GM19324 (cell line): ENCODE data around the gene GADD45GIP1.
"Not testable (repeated sequence)": the region's sequence is repeated elsewhere in the genome, so short reads cannot be mapped to it uniquely, and the experiment has no call there.

Experiments
- ATAC-seq: cut with Tn5 transposase; IDR thresholded peaks from one replicate; pipeline ENCODE4 v1.9.1; 2021; ENCODE audit warnings: mild to moderate bottlenecking, moderate library complexity; ENCODE audit not compliant: unreplicated experiment, low FRiP score

GADD45GIP1 gene

DNA sequence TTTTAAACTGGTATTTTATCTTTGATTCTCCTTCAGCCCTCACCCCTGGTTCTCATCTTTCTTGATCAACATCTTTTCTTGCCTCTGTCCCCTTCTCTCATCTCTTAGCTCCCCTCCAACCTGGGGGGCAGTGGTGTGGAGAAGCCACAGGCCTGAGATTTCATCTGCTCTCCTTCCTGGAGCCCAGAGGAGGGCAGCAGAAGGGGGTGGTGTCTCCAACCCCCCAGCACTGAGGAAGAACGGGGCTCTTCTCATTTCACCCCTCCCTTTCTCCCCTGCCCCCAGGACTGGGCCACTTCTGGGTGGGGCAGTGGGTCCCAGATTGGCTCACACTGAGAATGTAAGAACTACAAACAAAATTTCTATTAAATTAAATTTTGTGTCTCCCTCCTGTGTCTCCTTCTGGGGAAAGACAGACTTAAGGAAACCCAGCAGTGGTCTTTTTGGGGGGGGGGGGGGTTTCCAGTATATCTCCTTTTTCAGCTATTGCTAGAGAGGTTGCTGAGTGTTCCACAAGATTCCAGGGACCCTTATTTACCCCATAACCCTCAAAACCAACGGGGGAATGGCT is 12.8 kb downstream of the GADD45GIP1 start:
- no peak for ATAC-seq

DNA sequence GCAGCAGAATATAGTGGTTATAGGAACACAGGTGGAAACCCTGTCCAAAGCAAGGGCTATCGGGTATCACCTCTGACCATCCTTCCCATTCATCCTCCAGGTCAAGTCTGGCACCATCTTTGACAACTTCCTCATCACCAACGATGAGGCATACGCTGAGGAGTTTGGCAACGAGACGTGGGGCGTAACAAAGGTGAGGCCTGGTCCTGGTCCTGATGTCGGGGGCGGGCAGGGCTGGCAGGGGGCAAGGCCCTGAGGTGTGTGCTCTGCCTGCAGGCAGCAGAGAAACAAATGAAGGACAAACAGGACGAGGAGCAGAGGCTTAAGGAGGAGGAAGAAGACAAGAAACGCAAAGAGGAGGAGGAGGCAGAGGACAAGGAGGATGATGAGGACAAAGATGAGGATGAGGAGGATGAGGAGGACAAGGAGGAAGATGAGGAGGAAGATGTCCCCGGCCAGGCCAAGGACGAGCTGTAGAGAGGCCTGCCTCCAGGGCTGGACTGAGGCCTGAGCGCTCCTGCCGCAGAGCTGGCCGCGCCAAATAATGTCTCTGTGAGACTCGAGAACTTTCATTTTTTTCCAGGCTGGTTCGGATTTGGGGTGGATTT is 13.5 kb downstream of the GADD45GIP1 start:
- ATAC-seq, result no peak

DNA sequence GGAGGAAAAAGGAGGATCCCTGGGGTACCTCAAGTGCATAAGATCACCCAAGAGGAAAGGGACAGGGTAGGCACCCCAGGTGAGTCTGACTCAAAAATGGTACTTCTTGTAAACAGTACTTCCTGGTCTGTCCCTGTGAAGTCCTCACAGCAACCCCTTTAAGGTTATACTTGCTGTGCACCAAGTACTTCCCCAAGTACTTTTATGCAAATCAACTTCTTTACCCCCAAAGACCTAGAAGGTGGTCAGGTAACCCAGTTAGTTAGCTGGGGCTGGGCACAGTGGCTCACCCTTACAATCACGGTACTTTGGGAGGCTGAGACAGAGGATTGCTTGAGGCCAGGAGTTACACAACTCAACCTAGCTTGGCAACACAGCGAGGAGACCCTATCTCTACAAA is 16.1 kb downstream of the GADD45GIP1 start:
- ATAC-seq, result no peak

DNA sequence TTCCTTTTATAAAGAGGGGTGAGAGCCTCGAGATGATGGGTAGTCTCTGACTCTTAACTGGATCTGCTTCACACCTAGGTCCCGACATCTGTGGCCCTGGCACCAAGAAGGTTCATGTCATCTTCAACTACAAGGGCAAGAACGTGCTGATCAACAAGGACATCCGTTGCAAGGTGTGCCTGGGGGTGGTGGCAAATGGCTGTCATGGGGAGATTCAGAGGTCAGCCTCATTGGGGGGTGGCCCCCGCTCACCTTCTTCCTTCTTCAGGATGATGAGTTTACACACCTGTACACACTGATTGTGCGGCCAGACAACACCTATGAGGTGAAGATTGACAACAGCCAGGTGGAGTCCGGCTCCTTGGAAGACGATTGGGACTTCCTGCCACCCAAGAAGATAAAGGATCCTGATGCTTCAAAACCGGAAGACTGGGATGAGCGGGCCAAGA is 17.0 kb downstream of the GADD45GIP1 start:
- no peak for ATAC-seq

DNA sequence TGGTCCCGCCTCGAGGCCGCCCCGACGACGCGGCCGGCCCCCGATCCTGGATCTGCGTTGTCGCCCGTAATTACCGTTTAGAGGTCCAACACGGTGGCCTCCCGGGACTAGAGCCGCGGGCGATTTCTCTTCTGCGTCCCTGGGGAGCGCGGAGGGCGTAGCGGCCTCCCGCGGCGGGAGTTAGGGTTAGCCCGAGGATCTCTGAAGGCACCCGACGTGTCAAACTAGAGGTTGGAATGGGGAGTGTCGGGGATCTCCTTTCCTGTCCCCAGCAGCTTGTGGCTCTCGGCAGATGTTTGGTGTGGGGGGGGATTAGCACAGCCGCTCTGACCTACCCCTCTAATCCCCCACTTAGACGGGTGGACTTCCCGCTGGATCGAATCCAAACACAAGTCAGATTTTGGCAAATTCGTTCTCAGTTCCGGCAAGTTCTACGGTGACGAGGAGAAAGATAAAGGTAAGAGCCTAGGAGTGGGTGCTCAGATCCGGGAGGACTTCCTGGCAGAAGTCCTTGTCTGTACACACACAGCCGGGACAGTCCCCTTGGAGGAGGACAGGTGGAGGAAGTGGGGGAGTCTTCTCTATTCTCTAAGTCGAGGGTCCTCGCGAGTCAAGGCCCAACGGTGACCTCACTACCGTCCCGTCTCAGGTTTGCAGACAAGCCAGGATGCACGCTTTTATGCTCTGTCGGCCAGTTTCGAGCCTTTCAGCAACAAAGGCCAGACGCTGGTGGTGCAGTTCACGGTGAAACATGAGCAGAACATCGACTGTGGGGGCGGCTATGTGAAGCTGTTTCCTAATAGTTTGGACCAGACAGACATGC is 18.0 kb downstream of the GADD45GIP1 start:
- ATAC-seq, result no peak

DNA sequence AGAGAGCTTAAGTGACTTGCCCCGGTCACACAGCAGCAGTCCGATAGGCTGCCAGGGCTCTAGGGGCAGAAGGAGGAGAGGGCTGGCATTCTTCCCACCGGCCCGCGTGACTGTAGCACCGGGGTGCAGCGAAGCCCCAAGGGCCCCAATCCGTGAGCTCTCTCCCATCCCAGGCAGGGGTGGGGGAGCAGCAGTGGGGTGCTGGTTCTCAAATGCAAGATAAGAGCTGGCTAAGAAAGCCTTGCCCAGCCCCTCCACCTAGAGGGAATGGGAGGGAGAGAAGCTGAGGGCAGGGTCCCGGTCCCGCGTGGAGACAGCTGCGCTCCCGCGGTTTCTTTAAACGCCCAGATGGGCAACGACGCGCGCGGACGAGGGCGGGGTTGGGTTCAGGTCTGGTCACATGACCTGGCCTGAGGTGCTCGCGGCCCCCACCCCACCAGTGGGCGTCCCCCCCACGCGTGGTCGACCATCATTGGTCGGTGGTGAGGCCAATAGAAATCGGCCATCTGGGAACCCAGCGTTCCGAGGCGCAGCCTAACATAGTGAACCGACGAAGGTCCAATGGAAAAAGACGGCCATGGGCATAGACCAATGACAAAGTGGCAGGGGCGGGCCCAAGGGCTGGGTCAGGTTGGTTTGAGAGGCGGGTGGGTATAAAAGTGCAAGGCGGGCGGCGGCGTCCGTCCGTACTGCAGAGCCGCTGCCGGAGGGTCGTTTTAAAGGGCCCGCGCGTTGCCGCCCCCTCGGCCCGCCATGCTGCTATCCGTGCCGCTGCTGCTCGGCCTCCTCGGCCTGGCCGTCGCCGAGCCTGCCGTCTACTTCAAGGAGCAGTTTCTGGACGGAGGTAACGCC is 18.9 kb downstream of the GADD45GIP1 start, which contains the start of gene CALR:
Gene CALR, plus strand, starts transcription at position 683 of the 852 bp plus-strand sequence. Its CDS starts 71 bp downstream, at position 754.
- peak; percentile 92 for ATAC-seq

DNA sequence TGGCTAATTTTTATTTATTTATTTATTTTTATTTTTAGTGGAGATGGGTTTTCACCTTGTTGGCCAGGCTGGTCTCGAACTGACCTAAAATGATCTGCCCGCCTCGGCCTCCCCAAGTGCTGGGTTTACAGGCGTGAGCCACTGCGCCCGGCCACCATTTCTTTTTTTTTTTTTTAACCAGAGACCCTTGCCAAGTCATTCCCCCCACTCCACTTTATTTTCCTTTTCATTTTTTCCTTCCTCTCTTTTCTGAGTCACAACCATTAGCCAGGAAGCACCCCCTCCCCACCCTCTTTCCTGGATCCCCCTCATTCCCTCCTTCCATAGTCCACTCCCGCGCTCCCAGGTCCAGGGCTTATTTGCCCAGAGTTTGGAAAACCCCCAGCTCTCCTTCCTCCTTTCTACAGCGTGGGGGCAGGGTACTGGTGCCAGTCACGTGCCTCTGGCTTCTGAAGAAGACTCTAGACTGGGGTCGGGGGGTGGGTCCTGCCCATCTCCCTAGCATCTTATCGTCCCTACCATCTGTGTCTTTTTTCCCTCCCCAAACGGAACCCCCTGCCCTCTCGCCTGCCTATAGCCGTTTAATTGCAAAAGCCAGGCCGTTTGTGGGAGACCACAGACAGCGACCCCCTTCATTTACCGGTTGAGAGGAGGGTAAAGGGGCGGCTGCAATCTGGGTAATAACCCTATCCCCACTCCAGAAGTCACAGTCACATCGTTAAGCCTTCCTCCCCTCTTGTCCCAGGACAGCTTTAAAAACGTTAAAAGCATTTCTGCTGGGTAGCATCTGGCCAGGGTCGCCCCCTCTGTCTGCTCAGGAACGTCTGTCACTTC is 19.7 kb downstream of the GADD45GIP1 start:
- no peak for ATAC-seq

DNA sequence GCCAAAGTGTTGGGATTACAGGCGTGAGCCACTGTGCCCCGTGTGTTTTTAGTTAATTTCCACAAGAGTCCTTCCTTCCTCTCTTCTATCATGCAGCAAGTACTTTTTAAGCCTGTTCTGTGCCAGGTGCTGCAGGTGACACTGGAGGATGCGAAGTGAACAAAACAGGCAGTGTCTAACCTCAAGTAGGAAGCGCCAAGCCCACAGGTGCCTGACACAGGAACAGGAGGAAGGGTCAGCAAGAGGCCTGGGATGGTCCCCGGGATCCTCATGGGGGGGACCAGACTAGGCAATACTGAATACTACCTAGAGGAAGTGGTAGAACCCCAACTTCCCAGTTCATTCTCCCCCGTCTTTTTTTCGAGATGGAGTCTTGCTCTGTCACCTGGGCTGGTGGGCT is 20.4 kb downstream of the GADD45GIP1 start:
- ATAC-seq, result no peak

DNA sequence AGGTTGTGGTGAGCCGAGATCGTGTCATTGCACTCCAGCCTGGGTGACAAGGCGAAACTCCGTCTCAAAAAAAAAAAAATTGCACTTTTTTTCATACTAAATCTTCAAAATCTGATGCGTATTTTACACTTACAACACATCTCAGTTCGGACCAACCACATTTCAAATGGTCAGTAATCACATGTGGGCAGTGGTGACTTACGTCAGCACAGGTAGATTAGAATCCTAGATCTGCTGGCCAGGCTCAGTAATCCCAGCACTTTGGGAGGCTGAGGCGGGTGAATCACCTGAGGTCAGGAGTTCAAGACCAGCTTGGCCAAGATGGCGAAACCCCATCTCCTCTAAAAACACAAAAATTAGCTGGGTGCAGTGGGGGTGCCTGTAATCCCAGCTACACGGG is 22.0 kb downstream of the GADD45GIP1 start:
- ATAC-seq, result no peak

DNA sequence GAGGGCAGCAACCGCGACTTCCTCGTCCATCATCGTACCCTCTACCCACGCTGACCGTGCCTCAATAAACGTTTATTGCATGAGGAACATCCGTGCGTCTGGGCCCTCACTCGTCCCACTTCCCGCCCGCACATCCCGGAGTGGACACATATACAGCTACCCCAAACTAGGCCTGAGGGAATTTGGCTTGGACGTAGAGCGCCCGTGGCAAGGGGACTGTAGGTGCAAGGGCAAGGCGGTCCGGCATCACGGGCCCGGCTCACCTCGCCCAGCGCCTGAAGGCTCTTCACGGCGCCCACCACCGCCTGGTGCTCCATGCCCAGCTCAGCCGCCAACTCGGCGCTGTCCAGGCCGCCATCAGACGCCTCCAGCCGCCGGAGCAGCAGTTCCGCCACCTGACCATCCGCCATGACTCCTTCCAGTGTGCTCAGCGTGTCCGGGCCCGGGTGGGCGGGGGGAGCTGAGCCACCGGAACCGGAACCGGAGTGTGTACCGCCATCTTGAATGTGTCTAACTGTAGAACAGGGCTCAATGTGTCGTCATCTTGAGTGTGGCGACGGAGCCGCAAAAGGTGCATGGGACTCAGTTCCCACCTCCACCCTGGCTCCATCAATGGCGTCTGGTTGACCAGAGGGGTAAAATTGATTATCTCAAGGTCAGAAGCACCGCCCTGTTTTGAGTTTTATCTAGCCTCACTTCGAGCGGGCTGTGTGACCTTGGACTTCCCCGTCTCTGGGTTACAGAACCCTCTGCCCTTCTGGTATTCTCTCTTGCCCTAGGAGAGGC is 23.5 kb downstream of the GADD45GIP1 start, which contains the start of gene FARSA:
Gene FARSA, minus strand, starts transcription at position 425 of the 786 bp plus-strand sequence. Its CDS starts 15 bp downstream, at position 410.
- peak; percentile 49 for ATAC-seq

DNA sequence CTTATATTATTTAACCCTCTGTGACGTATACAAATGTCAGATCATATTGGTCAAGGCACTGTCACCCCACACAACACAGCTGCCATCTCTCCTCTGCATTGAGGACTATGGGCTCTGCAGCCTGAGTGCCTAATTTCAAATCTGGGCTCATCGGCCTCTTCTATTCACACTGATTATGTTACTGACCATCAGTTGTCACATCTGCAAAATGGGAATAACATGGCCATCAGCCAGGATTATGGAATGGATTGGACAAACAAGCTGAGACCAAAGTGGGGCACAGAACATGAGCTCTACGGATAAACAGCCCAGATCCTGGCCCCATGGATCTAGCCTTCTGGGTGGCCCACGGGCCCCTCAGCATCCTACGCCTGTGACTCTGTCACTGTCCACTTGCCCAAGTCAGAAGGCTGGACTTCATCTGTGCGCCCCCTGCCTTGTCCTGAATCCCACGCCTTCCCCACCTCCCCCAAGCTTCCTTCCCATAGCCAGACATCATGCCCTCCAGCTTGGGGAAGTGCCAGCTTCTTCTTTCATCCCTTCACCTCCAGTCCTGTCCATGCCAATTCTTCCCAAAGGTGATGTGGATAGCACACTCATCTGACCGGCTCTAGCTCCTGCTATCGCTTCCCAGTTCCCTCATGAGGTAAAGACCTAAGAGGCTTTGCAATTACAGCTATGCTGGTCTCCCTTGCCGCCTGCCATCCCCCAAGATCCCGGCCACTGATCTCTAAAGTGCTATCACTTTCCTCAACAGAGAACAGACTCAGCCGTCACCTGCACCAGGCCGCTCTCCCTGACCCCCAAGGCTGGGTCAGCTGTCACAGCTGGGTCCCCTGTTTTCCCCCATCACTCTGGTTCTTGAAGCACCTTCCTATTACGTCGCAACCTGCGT is 24.4 kb downstream of the GADD45GIP1 start:
- no peak for ATAC-seq

DNA sequence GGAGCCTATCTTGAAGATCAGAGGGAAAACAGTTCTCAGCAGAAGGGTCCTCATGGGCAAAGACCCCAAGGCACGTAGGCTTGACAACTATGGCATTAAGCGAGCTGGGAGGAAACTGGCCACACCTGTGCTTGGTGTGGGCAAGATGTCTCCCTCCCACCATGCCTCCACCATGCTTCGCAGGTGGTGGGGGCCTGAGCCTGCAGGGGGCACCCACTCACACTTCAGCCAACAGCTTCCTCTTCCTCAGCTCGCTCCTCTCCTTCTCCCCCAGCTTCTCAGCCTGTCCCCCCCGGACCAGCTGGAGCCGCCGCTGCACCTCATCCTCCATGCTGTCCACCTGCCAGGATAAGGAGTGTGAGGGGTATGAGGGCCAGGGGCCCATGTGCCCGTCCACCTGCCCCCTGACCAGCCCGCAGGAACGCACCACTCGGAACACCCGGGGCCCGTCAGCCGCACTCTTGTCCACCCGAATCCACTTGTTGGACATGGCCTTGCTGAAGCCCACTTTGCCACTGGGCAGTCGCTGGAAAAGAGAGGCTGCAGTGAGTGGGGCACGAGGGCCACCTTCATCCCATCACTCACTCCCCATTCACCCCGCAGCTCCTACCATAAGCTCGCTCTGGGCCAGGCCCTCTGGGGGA is 26.9 kb downstream of the GADD45GIP1 start:
- ATAC-seq, result no peak

DNA sequence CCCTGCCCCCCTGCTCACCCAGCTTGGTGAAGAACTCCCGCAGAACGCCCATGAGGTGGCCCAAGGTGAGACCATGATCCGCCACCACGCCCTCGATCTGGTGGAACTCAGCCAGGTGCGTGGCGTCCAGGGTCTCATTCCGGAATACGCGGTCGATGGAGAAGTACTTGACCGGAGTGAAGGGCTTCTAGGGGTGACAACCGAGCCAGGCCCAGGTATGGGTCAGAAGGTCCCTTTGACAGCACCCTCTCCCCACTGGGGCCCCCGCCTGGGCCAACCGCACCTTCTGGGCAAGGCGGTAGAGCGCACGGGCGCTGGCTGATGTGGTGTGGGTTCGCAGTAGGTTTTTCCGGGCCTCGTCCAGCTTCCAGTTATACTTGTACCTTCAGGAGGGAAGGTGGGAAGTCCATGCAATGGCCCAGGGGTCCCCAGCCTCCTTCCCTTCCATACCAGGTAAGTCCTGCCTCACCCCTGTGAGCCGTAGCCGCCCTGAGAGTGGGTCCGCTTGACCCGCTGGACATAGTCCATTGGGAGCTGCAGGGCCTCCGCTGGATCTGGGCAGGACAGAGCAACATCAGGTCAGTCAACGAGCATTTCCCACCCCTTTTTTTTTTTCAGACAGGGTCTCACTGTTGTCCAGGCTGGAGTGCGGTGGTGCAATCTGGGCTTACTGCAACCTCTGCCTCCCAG is 32.3 kb downstream of the GADD45GIP1 start:
- ATAC-seq, result no peak

DNA sequence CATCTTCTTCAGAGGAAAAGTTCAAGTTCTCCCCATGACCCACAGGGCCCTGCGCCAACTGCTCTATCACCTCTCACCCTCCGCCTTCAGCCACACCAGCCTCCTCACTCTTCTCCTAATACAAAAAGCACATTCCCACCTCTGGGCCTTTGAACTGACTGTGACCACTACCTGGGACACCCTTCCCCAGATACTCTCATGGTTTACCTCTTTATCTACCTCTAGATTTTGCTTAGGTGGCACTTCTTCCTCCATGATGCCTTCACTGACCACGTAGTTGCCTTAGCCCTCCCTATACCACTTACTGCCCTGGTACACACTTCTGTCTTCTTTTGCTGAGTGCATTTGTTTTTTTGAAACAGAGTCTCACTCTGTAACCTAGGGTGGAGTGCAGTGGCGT is 34.1 kb downstream of the GADD45GIP1 start:
- ATAC-seq, result no peak

DNA sequence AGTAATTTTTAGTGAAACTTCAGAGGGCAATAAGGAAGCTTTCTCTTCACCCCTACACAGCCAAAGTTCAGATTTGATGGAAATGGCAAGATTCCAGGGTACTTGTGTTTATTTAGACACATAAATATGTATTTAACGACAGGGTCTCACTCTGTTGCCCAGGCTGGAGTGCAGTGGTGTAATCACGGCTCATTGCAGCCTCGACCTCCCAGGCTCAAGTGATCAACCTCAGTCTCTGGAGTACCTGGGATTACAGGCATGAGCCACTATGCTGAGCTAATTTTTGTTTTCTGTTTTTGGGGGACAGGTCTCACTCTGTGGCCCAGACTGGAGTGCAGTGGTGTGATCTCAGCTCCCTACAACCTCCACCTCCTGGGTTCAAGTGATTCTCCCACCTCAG is 36.0 kb downstream of the GADD45GIP1 start:
- ATAC-seq, result no peak

DNA sequence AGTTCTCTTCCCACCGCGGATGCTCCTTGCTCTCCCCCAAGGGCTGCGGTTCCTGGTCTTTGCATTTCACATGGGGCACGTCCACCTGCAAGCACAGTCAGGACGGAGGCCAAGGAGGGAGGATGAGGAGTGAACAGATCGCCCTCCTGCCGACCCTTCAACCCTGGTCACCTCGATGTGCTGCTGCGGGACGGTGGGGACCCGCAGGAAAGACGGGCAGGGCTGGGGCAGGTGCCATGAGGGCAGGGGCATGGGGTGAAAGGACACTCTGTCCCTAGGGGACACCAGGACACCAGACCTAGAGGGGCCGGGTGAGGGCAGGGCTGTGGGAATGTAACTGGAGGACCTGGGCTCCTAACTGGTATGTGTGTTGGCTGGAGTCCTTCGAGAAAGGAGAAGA is 38.8 kb downstream of the GADD45GIP1 start:
- no peak for ATAC-seq

DNA sequence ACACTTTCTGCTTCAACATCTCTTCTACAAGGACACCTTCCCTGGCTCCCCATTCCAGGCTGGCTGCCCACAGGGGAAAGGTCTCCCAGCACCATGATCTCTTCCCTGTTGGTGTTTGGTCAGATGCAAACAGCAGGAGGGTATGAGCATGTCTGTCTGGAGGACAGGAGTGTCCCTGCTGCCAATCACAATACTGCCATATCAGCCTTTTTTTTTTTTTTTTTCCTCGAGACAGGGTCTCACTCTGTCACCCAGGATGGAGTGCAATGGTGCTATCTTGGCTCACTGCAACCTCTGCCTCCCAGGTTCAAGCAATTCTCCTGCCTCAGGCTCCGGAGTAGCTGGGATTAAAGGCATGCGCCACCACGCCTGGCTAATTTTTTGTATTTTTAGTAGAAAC is 41.2 kb downstream of the GADD45GIP1 start:
- ATAC-seq, result not testable (repeated sequence)
